PC-3 (cell line): ENCODE data around the gene GPX4. TPM values are rescaled to one million over a fixed set of nuclear protein-coding genes. Genes with fewer than 3 reads are reported as not detected.

Experiments used
- ATAC-seq: fragments of 200-7000 bp; cut with Tn5 transposase; 2 replicates; pipeline ENCODE4 v1.9.1; 2020; ENCODE audit warnings: mild to moderate bottlenecking, moderate library complexity
- BruUV-seq: library from RNA; stranded (reverse); fragments of 400-500 nt; replicated peaks from 2 replicates; lab custom pipeline; 2021; lab: Mats Ljungman, UMichigan
- CTCF ChIA-PET: fragments of 300-600 bp; sonication (Branson Sonifier 250); formaldehyde crosslinking; loops from one replicate; lab custom pipeline; 2022; ENCODE audit warnings: antibody characterized with exemption; lab: Charles Lee
- POLR2A ChIA-PET: fragments of 300-600 bp; sonication (Branson Sonifier 250); formaldehyde crosslinking; loops from one replicate; lab custom pipeline; 2022; ENCODE audit warnings: antibody characterized with exemption; ENCODE audit not compliant: unreplicated experiment; lab: Charles Lee
- DNase-seq: peaks from one replicate; pipeline ENCODE4 v3.0.0-alpha.2; 2015
- H2AFZ ChIP-seq: fragments of 300-600 bp; sonication (generic); 2 replicates; pipeline ENCODE4 v1.6.0; 2016; ENCODE audit warnings: antibody characterized with exemption, low read length
- H3F3A ChIP-seq: fragments of 300-600 bp; sonication (generic); one replicate; pipeline ENCODE4 v1.6.0; 2017; ENCODE audit warnings: antibody characterized with exemption, low read length, control low read depth, mild to moderate bottlenecking; ENCODE audit not compliant: unreplicated experiment
- H3K27ac ChIP-seq: fragments of 300-600 bp; sonication (generic); 2 replicates; pipeline ENCODE4 v1.5.1; 2016; ENCODE audit warnings: mild to moderate bottlenecking, low read length
- H3K27me3 ChIP-seq: fragments of 300-600 bp; sonication (generic); 2 replicates; pipeline ENCODE4 v1.6.1; 2016; ENCODE audit warnings: low read length, mixed read lengths
- H3K36me3 ChIP-seq: fragments of 300-600 bp; sonication (generic); 2 replicates; pipeline ENCODE4 v1.6.1; 2016; ENCODE audit warnings: low read depth, mixed run types, low read length, mixed read lengths
- H3K4me1 ChIP-seq: fragments of 300-600 bp; sonication (generic); 2 replicates; pipeline ENCODE4 v1.5.1; 2016; ENCODE audit warnings: low read length; ENCODE audit not compliant: insufficient read depth
- H3K4me2 ChIP-seq: fragments of 300-600 bp; sonication (generic); 2 replicates; pipeline ENCODE4 v1.6.0; 2016; ENCODE audit warnings: low read length
- H3K4me3 ChIP-seq: fragments of 300-600 bp; sonication (generic); 2 replicates; pipeline ENCODE4 v1.5.1; 2016; ENCODE audit warnings: mild to moderate bottlenecking, low read length, mixed read lengths
- H3K79me2 ChIP-seq: fragments of 300-600 bp; sonication (generic); 2 replicates; pipeline ENCODE4 v1.6.1; 2017; ENCODE audit warnings: low read length, mixed read lengths
- H3K9ac ChIP-seq: fragments of 300-600 bp; sonication (generic); 2 replicates; pipeline ENCODE4 v1.6.0; 2016; ENCODE audit warnings: mild to moderate bottlenecking, low read length
- H3K9me2 ChIP-seq: fragments of 300-600 bp; sonication (generic); replicated peaks from 2 replicates; pipeline ENCODE4 v1.6.1; 2016; ENCODE audit warnings: mixed run types, low read length, mixed read lengths
- H3K9me3 ChIP-seq: fragments of 300-600 bp; sonication (generic); 2 replicates; pipeline ENCODE4 v1.6.1; 2016; ENCODE audit warnings: low read length, mixed read lengths
- H4K20me1 ChIP-seq: fragments of 300-600 bp; sonication (generic); 2 replicates; pipeline ENCODE4 v1.6.1; 2016; ENCODE audit warnings: low read length, mixed read lengths
- CTCF ChIP-seq: fragments of 300-600 bp; sonication (generic); conservative IDR thresholded peaks from 2 replicates; pipeline ENCODE4 v1.5.1; 2017; ENCODE audit warnings: antibody characterized with exemption, low read depth, mild to moderate bottlenecking, low read length
- EZH2 ChIP-seq: fragments of 300-600 bp; sonication (generic); IDR thresholded peaks from one replicate; pipeline ENCODE4 v1.6.1; 2017; ENCODE audit warnings: antibody characterized with exemption, mild to moderate bottlenecking, low read length; ENCODE audit not compliant: unreplicated experiment
- EZH2phosphoT487 ChIP-seq: fragments of 300-600 bp; sonication (generic); IDR thresholded peaks from 2 replicates; pipeline ENCODE4 v1.6.1; 2018; ENCODE audit warnings: mild to moderate bottlenecking, antibody characterized with exemption, low read length, borderline replicate concordance
- intact Hi-C: fragments of 100-400 bp; cut with micrococcal nuclease; formaldehyde crosslinking; loops from 2 replicates; pipeline ENCODE4 v1.9.0; 2023
- total RNA-seq: library from RNA; depleted of rRNA; stranded (reverse); fragments of >200 nt; gene quantifications from 2 replicates; pipeline ENCODE4 v1.2.3, GENCODE V29; 2014

Gene GPX4
- total RNA-seq, 1 experiment from 2014 or later, result 644 TPM

DNA sequence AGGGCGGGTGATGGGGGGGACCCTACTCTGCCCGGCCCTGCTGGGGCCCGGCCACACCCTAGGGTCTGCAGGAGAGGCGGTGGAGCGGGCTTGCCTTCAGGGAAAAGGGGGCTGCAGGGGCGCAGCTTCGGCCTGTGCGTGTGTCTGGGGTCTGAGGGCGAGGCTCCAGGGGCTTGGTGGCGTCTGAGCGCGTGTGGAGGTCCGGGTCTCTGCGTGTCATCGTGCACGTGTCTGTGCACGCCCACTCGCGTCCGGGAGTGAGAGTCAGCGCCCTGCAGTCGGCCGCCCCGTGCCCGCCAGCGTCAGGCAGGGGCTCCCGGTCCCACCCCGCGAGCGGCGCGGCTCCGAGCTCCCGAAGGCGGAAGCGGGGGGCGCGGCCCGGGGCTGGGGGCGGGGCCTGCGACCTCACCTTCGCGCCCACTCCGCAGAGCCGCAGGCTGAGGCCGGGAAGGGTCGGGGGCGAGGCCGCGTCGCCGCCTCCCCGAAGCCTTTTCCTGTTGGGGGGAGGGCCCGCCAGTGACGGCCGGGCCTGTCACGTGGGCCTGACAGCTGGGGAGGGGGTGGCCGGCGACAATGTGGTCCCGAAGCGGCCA lies 37.0 kb upstream of the GPX4 start, which contains the start of gene ARHGAP45:
ARHGAP45 (plus strand) TSS at position 420 of the 593 bp plus-strand sequence. CDS start 239 bp downstream, outside the sequence.
- peak within 1 kb of the TSS; percentile 68 for H2AFZ ChIP-seq
- H3K36me3 ChIP-seq, result no peaks in the 10 kb centered on the region
- H3K79me2 ChIP-seq, result 0 out of 2 replicates have a peak, but pooled peaks cover 4% of the 10 kb centered on the region
- H3K9ac ChIP-seq, result peak within 1 kb of the TSS; percentile 49
- ChIA-PET CTCF (no interaction called here), POLR2A (no interaction called here)
- peak; percentile 48 for DNase-seq
- intact Hi-C loops, result loop anchor here (5.0 kb wide), 1 partner anchor 35 kb away; the partner anchor contains the start of gene GPX4
- no peaks in the 10 kb centered on the region for H3K9me3 ChIP-seq
- H3K9me2 ChIP-seq, result no peaks in the 10 kb centered on the region
- H3F3A ChIP-seq, result no peaks in the 10 kb centered on the region
- H4K20me1 ChIP-seq, result no peaks in the 10 kb centered on the region
- ATAC-seq, result peak; percentile 6
- peaks cover 18% of the 10 kb centered on the region for H3K4me1 ChIP-seq
- H3K27me3 ChIP-seq, result no peaks in the 10 kb centered on the region
- H3K4me2 ChIP-seq, result peak within 1 kb of the TSS; percentile 87
- H3K27ac ChIP-seq, result peak within 1 kb of the TSS; percentile 53; the same call in 1 of the 2 replicates
- TF ChIP-seq EZH2 (no peak), EZH2phosphoT487 (no peak), CTCF (no peak)
- peak within 1 kb of the TSS; percentile 73 for H3K4me3 ChIP-seq
- no TSS peak for BruUV-seq

DNA sequence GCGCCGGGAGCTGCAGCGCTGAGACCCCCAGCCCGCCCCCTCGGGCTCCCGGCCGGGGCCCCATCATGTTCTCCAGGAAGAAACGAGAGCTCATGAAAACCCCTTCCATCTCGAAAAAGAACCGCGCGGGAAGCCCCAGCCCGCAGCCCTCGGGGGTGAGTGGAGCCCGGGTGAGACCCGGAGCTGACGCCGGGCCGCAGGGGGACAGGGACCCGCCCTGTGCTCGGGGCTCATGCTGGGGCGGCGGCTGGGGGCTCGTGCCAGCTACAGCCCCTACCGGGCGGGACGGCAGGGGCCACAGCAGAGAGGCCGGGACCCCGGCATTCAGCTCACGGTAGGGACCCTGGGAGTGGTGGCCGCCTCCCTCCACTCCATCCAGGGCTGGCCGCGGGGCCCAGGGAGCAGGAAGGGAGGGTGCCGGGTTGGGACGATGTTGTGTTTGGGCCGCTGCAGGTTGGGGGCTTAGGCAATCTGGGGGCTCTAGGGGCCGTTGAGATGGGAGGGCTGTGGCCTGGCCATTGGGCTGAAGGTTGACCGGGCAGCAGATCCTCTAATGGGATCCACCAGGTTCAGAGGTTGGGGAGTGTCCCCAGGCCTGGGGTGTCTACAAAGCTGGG lies 36.3 kb upstream of the GPX4 start:
- H3K4me3 ChIP-seq, result peak overlapping the region; percentile 73
- H3K27ac ChIP-seq, result no peak overlapping the region
- ChIA-PET POLR2A (no interaction called here), CTCF (no interaction called here)
- no peaks in the 10 kb centered on the region for H4K20me1 ChIP-seq
- H3K36me3 ChIP-seq, result no peaks in the 10 kb centered on the region
- peak overlapping the region; percentile 49 for H3K9ac ChIP-seq
- BruUV-seq, result no TSS peak
- TF ChIP-seq EZH2 (no peak), CTCF (no peak), EZH2phosphoT487 (no peak)
- peak overlapping the region; percentile 68 for H2AFZ ChIP-seq
- 0 out of 2 replicates have a peak, but pooled peaks cover 4% of the 10 kb centered on the region for H3K79me2 ChIP-seq
- no peaks in the 10 kb centered on the region for H3K9me3 ChIP-seq
- peaks cover 18% of the 10 kb centered on the region for H3K4me1 ChIP-seq
- DNase-seq (no peak), ATAC-seq (peak; percentile 5; the same call in 1 of the 2 replicates)
- peak overlapping the region; percentile 87 for H3K4me2 ChIP-seq
- H3F3A ChIP-seq, result no peaks in the 10 kb centered on the region
- H3K27me3 ChIP-seq, result no peaks in the 10 kb centered on the region
- no peaks in the 10 kb centered on the region for H3K9me2 ChIP-seq
- intact Hi-C loops, result loop anchor here (5.0 kb wide), 1 partner anchor 35 kb away; the partner anchor contains the start of gene GPX4
